ENCODE data around the gene SLC2A4. TPM values are rescaled to one million over a fixed set of nuclear protein-coding genes. Genes with fewer than 3 reads are reported as not detected.

SLC2A4 gene
- total RNA-seq, 4 donors from 2014 or later: 144 to 197 (median 157) TPM

GRCh38 chr17:7251661-7252175, 29.8 kb upstream of the SLC2A4 start, which contains the start of gene CTDNEP1:
CTDNEP1 (minus strand) TSS chr17:7251734; CDS start chr17:7251296, 438 bp downstream.
- 0% methylated on average over 23 of the region's 41 CpGs for WGBS
- Histone ChIP-seq H3K27ac (replicated peaks in 1 of 4) (peak within 1 kb of the TSS; percentile 98 to 100 (median 99)), H3K27me3 (no peaks in the 10 kb centered on the region), H3K36me3 (peaks cover 22 to 34% (median 32%) of the 10 kb centered on the region in 4 donors), H3K9me3 (no peaks in the 10 kb centered on the region), H3K4me1 (peaks cover 36 to 52% (median 45%) of the 10 kb centered on the region in 4 donors), H3K4me3 (peak within 1 kb of the TSS; percentile 78 to 98 (median 96))
- peak; percentile 100 for DNase-seq (ENCODE audit: extremely low spot score)
- intact Hi-C loops (cut with DNase I): loop anchor here (10.0 kb wide), 1 partner anchor 303 kb away; the partner anchor contains the start of gene TNFSF13
- peak in 1 of 2 donors; percentile 89 for TF ChIP-seq POLR2AphosphoS5 (IDR thresholded peaks at IDR 0.05)
- TF ChIP-seq EP300 (IDR thresholded peaks at IDR 0.05): no peak
- TF ChIP-seq POLR2A (IDR thresholded peaks at IDR 0.05; ENCODE audit: low read depth): peak; percentile 9
- no peak for TF ChIP-seq CTCF (IDR thresholded peaks at IDR 0.05)

GRCh38 chr17:7252176-7253043, 29.1 kb upstream of the SLC2A4 start, which contains the start of gene ELP5:
ELP5 (plus strand) TSS chr17:7252215; CDS start chr17:7252551, 336 bp downstream.
- no peaks in the 10 kb centered on the region for H3K27me3 ChIP-seq
- peak within 1 kb of the TSS; percentile 98 to 100 (median 99) for H3K27ac ChIP-seq (replicated peaks in 1 of 4)
- H3K4me1 ChIP-seq: peaks cover 36 to 52% (median 44%) of the 10 kb centered on the region in 4 donors
- WGBS: 1% methylated on average over 38 of the region's 55 CpGs
- peak within 1 kb of the TSS; percentile 78 to 98 (median 96) for H3K4me3 ChIP-seq
- no peaks in the 10 kb centered on the region for H3K9me3 ChIP-seq
- intact Hi-C loops (cut with DNase I): loop anchor here (10.0 kb wide), 1 partner anchor 302 kb away; the partner anchor contains the start of gene TNFSF13
- H3K36me3 ChIP-seq: peaks cover 21 to 37% (median 34%) of the 10 kb centered on the region in 4 donors
- peak; percentile 98 for DNase-seq (ENCODE audit: extremely low spot score)
- TF ChIP-seq POLR2A (IDR thresholded peaks at IDR 0.05; ENCODE audit: low read depth) (no peak), POLR2AphosphoS5 (IDR thresholded peaks at IDR 0.05) (peak; percentile 77 to 84), CTCF (IDR thresholded peaks at IDR 0.05) (peak in 2 of 3 experiments; percentile 24 to 36), EP300 (IDR thresholded peaks at IDR 0.05) (no peak)

DNA sequence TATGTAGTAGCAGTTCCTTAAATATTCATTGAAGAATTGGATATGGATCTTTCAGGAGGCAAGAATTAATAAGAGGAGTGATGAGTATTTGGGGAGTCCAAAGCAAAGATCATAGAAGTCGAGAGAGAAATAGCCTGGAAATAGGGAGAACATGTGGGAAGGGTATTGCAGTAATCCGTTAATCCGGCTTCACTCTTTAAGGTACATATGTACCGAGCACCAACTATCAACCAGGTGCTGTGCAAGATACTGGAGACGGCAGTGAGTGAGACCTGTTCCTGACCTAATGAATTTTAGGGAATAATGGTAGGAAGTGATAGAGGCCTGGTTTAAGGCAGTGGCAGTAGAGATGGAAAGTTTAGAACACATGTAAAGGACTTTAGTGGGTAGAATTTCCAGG, 28.4 kb upstream of the SLC2A4 start:
- no peaks in the 10 kb centered on the region for H3K9me3 ChIP-seq
- H3K4me3 ChIP-seq: peak overlapping the region; percentile 78 to 98 (median 96)
- intact Hi-C loops (cut with DNase I): loop anchor here (10.0 kb wide), 1 partner anchor 302 kb away; the partner anchor contains the start of gene TNFSF13
- DNase-seq (ENCODE audit: extremely low spot score): no peak
- H3K36me3 ChIP-seq: peaks cover 25 to 43% (median 41%) of the 10 kb centered on the region in 4 donors
- no peaks in the 10 kb centered on the region for H3K27me3 ChIP-seq
- H3K27ac ChIP-seq (replicated peaks in 1 of 4): peak overlapping the region; percentile 98 to 100 (median 99)
- TF ChIP-seq POLR2AphosphoS5 (IDR thresholded peaks at IDR 0.05): no peak
- 78% methylated on average over 5 of the region's 5 CpGs for WGBS
- peaks cover 36 to 47% (median 41%) of the 10 kb centered on the region in 4 donors for H3K4me1 ChIP-seq

DNA sequence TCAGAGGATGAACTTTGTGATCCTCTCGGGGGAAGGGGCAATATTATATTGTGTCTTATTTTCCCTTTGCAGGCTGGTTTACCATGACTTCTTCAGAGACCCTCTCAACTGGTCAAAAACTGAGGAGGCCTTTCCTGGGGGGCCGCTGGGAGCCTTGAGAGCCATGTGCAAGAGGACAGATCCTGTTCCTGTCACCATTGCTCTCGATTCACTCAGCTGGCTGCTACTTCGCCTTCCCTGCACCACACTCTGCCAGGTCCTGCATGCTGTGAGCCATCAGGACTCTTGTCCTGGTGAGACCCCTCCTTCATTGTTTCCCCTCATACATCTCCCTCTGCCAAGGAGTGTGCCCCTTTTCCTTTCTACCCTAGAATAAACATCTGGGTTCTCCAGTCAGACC, 27.0 kb upstream of the SLC2A4 start:
- H3K27ac ChIP-seq (replicated peaks in 1 of 4): no peak overlapping the region
- no peak for TF ChIP-seq EP300 (IDR thresholded peaks at IDR 0.05)
- no peak for TF ChIP-seq POLR2AphosphoS5 (IDR thresholded peaks at IDR 0.05)
- TF ChIP-seq CTCF (IDR thresholded peaks at IDR 0.05): no peak
- TF ChIP-seq POLR2A (IDR thresholded peaks at IDR 0.05; ENCODE audit: low read depth): no peak
- WGBS: 85% methylated on average over 4 of the region's 4 CpGs

More for the DNA sequence above, 27.0 kb upstream of the SLC2A4 start:
- intact Hi-C loops (cut with DNase I): loop anchor here (10.0 kb wide), 1 partner anchor 300 kb away; the partner anchor contains the start of gene TNFSF13
- Histone ChIP-seq H3K36me3 (peaks cover 39 to 58% (median 55%) of the 10 kb centered on the region in 4 donors), H3K4me1 (peaks cover 25 to 33% (median 27%) of the 10 kb centered on the region in 4 donors), H3K9me3 (no peaks in the 10 kb centered on the region), H3K4me3 (no peak overlapping the region), H3K27me3 (no peaks in the 10 kb centered on the region)
- no peak for DNase-seq (ENCODE audit: extremely low spot score)

Data from esophagus muscularis mucosa (tissue), 4 donors.